ENCODE results near the gene DYNLT3.
A peak's percentile ranks its signal among the peaks of the same experiment; 100 is the strongest.

DYNLT3 gene

GRCh38 chrX:37846934-37847732 lies at the start of gene DYNLT3:
Gene DYNLT3, minus strand, starts transcription at chrX:37847571. Its CDS starts 61 bp downstream, at chrX:37847510.
- peaks cover 38% of the 10 kb centered on the region for H3K4me1 Mint-ChIP-seq (ENCODE audit: low read depth)
- peak within 1 kb of the TSS; percentile 84 for H3K4me3 Mint-ChIP-seq
- H3K27me3 Mint-ChIP-seq = no peaks in the 10 kb centered on the region
- H3K36me3 Mint-ChIP-seq = no peaks in the 10 kb centered on the region
- H3K27ac Mint-ChIP-seq = peak within 1 kb of the TSS; percentile 91
- H3K9me3 Mint-ChIP-seq (ENCODE audit: low read depth) = no peaks in the 10 kb centered on the region

GRCh38 chrX:37896511-37896890 lies 49.1 kb upstream of the DYNLT3 start:
- H3K9me3 Mint-ChIP-seq (ENCODE audit: low read depth) = no peaks in the 10 kb centered on the region
- H3K36me3 Mint-ChIP-seq = no peaks in the 10 kb centered on the region
- no peak overlapping the region for H3K27ac Mint-ChIP-seq
- no peaks in the 10 kb centered on the region for H3K4me1 Mint-ChIP-seq (ENCODE audit: low read depth)
- no peaks in the 10 kb centered on the region for H3K27me3 Mint-ChIP-seq
- H3K4me3 Mint-ChIP-seq = no peak overlapping the region

GRCh38 chrX:37895795-37896510 lies 48.6 kb upstream of the DYNLT3 start:
- Mint-ChIP-seq H3K27ac (no peak overlapping the region), H3K9me3 (ENCODE audit: low read depth) (no peaks in the 10 kb centered on the region), H3K27me3 (no peaks in the 10 kb centered on the region), H3K36me3 (no peaks in the 10 kb centered on the region), H3K4me1 (ENCODE audit: low read depth) (no peaks in the 10 kb centered on the region), H3K4me3 (no peak overlapping the region)

GRCh38 chrX:37894725-37895124 lies 47.4 kb upstream of the DYNLT3 start:
- Mint-ChIP-seq H3K4me3 (no peak overlapping the region), H3K27me3 (no peaks in the 10 kb centered on the region), H3K4me1 (ENCODE audit: low read depth) (no peaks in the 10 kb centered on the region), H3K36me3 (no peaks in the 10 kb centered on the region), H3K27ac (no peak overlapping the region), H3K9me3 (ENCODE audit: low read depth) (no peaks in the 10 kb centered on the region)

- no peaks in the 10 kb centered on the region for H3K27me3 Mint-ChIP-seq
- no peaks in the 10 kb centered on the region for H3K36me3 Mint-ChIP-seq
- no peak overlapping the region for H3K27ac Mint-ChIP-seq
- H3K4me1 Mint-ChIP-seq (ENCODE audit: low read depth) = no peaks in the 10 kb centered on the region
- H3K9me3 Mint-ChIP-seq (ENCODE audit: low read depth) = no peaks in the 10 kb centered on the region
- no peak overlapping the region for H3K4me3 Mint-ChIP-seq
These were observed 40.6 kb upstream of the DYNLT3 start for GRCh38 chrX:37888010-37888409.

- Mint-ChIP-seq H3K27me3 (peaks cover 1% of the 10 kb centered on the region), H3K9me3 (ENCODE audit: low read depth) (no peaks in the 10 kb centered on the region), H3K36me3 (no peaks in the 10 kb centered on the region), H3K27ac (no peak overlapping the region), H3K4me1 (ENCODE audit: low read depth) (no peaks in the 10 kb centered on the region), H3K4me3 (no peak overlapping the region)
These were observed 40.0 kb upstream of the DYNLT3 start for GRCh38 chrX:37887347-37887746.

- no peaks in the 10 kb centered on the region for H3K4me1 Mint-ChIP-seq (ENCODE audit: low read depth)
- no peak overlapping the region for H3K27ac Mint-ChIP-seq
- no peaks in the 10 kb centered on the region for H3K9me3 Mint-ChIP-seq (ENCODE audit: low read depth)
- H3K27me3 Mint-ChIP-seq = peaks cover 4% of the 10 kb centered on the region
- no peak overlapping the region for H3K4me3 Mint-ChIP-seq
- no peaks in the 10 kb centered on the region for H3K36me3 Mint-ChIP-seq
These were observed 35.8 kb upstream of the DYNLT3 start for GRCh38 chrX:37883196-37883595.

- no peaks in the 10 kb centered on the region for H3K36me3 Mint-ChIP-seq
- H3K4me1 Mint-ChIP-seq (ENCODE audit: low read depth) = no peaks in the 10 kb centered on the region
- no peak overlapping the region for H3K27ac Mint-ChIP-seq
- no peak overlapping the region for H3K4me3 Mint-ChIP-seq
- H3K27me3 Mint-ChIP-seq = peaks cover 4% of the 10 kb centered on the region
- H3K9me3 Mint-ChIP-seq (ENCODE audit: low read depth) = no peaks in the 10 kb centered on the region
These were observed 32.3 kb upstream of the DYNLT3 start for GRCh38 chrX:37879692-37880091.

- H3K36me3 Mint-ChIP-seq = no peaks in the 10 kb centered on the region
- H3K9me3 Mint-ChIP-seq (ENCODE audit: low read depth) = no peaks in the 10 kb centered on the region
- H3K27me3 Mint-ChIP-seq = no peaks in the 10 kb centered on the region
- H3K4me1 Mint-ChIP-seq (ENCODE audit: low read depth) = no peaks in the 10 kb centered on the region
- no peak overlapping the region for H3K4me3 Mint-ChIP-seq
- H3K27ac Mint-ChIP-seq = no peak overlapping the region
These were observed 29.3 kb upstream of the DYNLT3 start for GRCh38 chrX:37876716-37877115.

GRCh38 chrX:37875675-37876074 lies 28.3 kb upstream of the DYNLT3 start:
- H3K4me1 Mint-ChIP-seq (ENCODE audit: low read depth) = no peaks in the 10 kb centered on the region
- no peak overlapping the region for H3K27ac Mint-ChIP-seq
- no peak overlapping the region for H3K4me3 Mint-ChIP-seq
- no peaks in the 10 kb centered on the region for H3K27me3 Mint-ChIP-seq
- H3K9me3 Mint-ChIP-seq (ENCODE audit: low read depth) = no peaks in the 10 kb centered on the region
- H3K36me3 Mint-ChIP-seq = no peaks in the 10 kb centered on the region

- peaks cover under 1% of the 10 kb centered on the region for H3K4me1 Mint-ChIP-seq (ENCODE audit: low read depth)
- no peaks in the 10 kb centered on the region for H3K9me3 Mint-ChIP-seq (ENCODE audit: low read depth)
- no peak overlapping the region for H3K4me3 Mint-ChIP-seq
- H3K27me3 Mint-ChIP-seq = peaks cover 3% of the 10 kb centered on the region
- no peak overlapping the region for H3K27ac Mint-ChIP-seq
- H3K36me3 Mint-ChIP-seq = peaks cover 4% of the 10 kb centered on the region
These were observed 25.8 kb upstream of the DYNLT3 start for GRCh38 chrX:37873220-37873619.

GRCh38 chrX:37872303-37872655 lies 24.9 kb upstream of the DYNLT3 start:
- Mint-ChIP-seq H3K4me1 (ENCODE audit: low read depth) (peaks cover 8% of the 10 kb centered on the region), H3K36me3 (peaks cover 6% of the 10 kb centered on the region), H3K4me3 (no peak overlapping the region), H3K27me3 (peaks cover 3% of the 10 kb centered on the region), H3K9me3 (ENCODE audit: low read depth) (no peaks in the 10 kb centered on the region), H3K27ac (no peak overlapping the region)

GRCh38 chrX:37871626-37872302 lies 24.4 kb upstream of the DYNLT3 start:
- Mint-ChIP-seq H3K4me3 (no peak overlapping the region), H3K4me1 (ENCODE audit: low read depth) (peaks cover 10% of the 10 kb centered on the region)

GRCh38 chrX:37867536-37868153 lies 20.3 kb upstream of the DYNLT3 start:
- Mint-ChIP-seq H3K4me1 (ENCODE audit: low read depth) (peaks cover 10% of the 10 kb centered on the region), H3K27me3 (peaks cover 6% of the 10 kb centered on the region), H3K4me3 (peak overlapping the region; percentile 1), H3K9me3 (ENCODE audit: low read depth) (no peaks in the 10 kb centered on the region), H3K36me3 (peaks cover 6% of the 10 kb centered on the region), H3K27ac (no peak overlapping the region)

More at GRCh38 chrX:37871626-37872302, 24.4 kb upstream of the DYNLT3 start:
- Mint-ChIP-seq H3K36me3 (peaks cover 6% of the 10 kb centered on the region), H3K27ac (no peak overlapping the region), H3K27me3 (peaks cover 3% of the 10 kb centered on the region), H3K9me3 (ENCODE audit: low read depth) (no peaks in the 10 kb centered on the region)

GRCh38 chrX:37863728-37864127 lies 16.4 kb upstream of the DYNLT3 start:
- Mint-ChIP-seq H3K27me3 (peaks cover 4% of the 10 kb centered on the region), H3K4me3 (no peak overlapping the region), H3K36me3 (peaks cover 2% of the 10 kb centered on the region), H3K27ac (no peak overlapping the region), H3K9me3 (ENCODE audit: low read depth) (no peaks in the 10 kb centered on the region), H3K4me1 (ENCODE audit: low read depth) (peaks cover 10% of the 10 kb centered on the region)

Data from activated naive CD8-positive, alpha-beta T cell (primary cell).